Trophoblast cell (in vitro differentiated cells and primary cell): Measurements from ENCODE around the gene LHFPL2.

ENCODE experiments used
- DNase-seq, 2 donors: peaks; one replicate each; pipeline ENCODE4 v3.0.0-alpha.2; 2016
- H2AFZ ChIP-seq: 2 replicates; pipeline ENCODE4 v1.6.1; 2013; ENCODE audit warnings: low read length, moderate library complexity, mild to moderate bottlenecking; ENCODE audit not compliant: insufficient read depth, poor library complexity
- H2AK5ac ChIP-seq: 2 replicates; pipeline ENCODE4 v1.6.1; 2013; ENCODE audit warnings: mild to moderate bottlenecking, low read length
- H2BK120ac ChIP-seq: 2 replicates; pipeline ENCODE4 v1.6.1; 2013; ENCODE audit warnings: low read length, mild to moderate bottlenecking, moderate library complexity; ENCODE audit not compliant: insufficient read depth, poor library complexity
- H2BK12ac ChIP-seq: 2 replicates; pipeline ENCODE4 v1.6.1; 2013; ENCODE audit warnings: mild to moderate bottlenecking, low read length, moderate library complexity
- H2BK5ac ChIP-seq: 2 replicates; pipeline ENCODE4 v1.6.1; 2013; ENCODE audit warnings: low read length, low read depth, moderate library complexity, mild to moderate bottlenecking; ENCODE audit not compliant: poor library complexity
- H3K14ac ChIP-seq: 2 replicates; pipeline ENCODE4 v1.6.1; 2013; ENCODE audit warnings: mild to moderate bottlenecking, low read length
- H3K18ac ChIP-seq: 2 replicates; pipeline ENCODE4 v1.6.1; 2013; ENCODE audit warnings: mild to moderate bottlenecking, low read length
- H3K23ac ChIP-seq: 2 replicates; pipeline ENCODE4 v1.6.1; 2013; ENCODE audit warnings: low read length
- H3K27ac ChIP-seq: 2 replicates; pipeline ENCODE4 v1.5.1; 2013; ENCODE audit warnings: low read depth, mild to moderate bottlenecking, inconsistent platforms, low read length, moderate library complexity
- H3K27me3 ChIP-seq: 2 replicates; pipeline ENCODE4 v1.6.1; 2013; ENCODE audit warnings: inconsistent platforms, mild to moderate bottlenecking, low read length, moderate library complexity; ENCODE audit not compliant: insufficient read depth
- H3K36me3 ChIP-seq, 2 experiments: 1 replicate in 1 of 2; 2 replicates in 1 of 2; pipeline ENCODE4 v1.6.1; 2013; ENCODE audit warnings: low read length in 2 of 2, mild to moderate bottlenecking in 2 of 2, moderate library complexity in 1 of 2; ENCODE audit not compliant: insufficient read depth in 2 of 2, control insufficient read depth in 1 of 2
- H3K4ac ChIP-seq: 2 replicates; pipeline ENCODE4 v1.6.1; 2013; ENCODE audit warnings: low read depth, mild to moderate bottlenecking, low read length, moderate library complexity
- H3K4me1 ChIP-seq, 2 experiments: 1 replicate in 1 of 2; 2 replicates in 1 of 2; pipeline ENCODE4 v1.6.1; 2013; ENCODE audit warnings: low read length in 2 of 2, mild to moderate bottlenecking in 2 of 2, moderate library complexity in 1 of 2; ENCODE audit not compliant: insufficient read depth in 2 of 2, control insufficient read depth in 1 of 2
- H3K4me2 ChIP-seq: 2 replicates; pipeline ENCODE4 v1.6.1; 2013; ENCODE audit warnings: inconsistent platforms, mild to moderate bottlenecking, low read length, moderate library complexity
- H3K4me3 ChIP-seq: 2 replicates; pipeline ENCODE4 v1.5.1; 2013; ENCODE audit warnings: mild to moderate bottlenecking, low read depth, low read length, inconsistent platforms
- H3K79me1 ChIP-seq: one replicate; pipeline ENCODE4 v1.6.1; 2013; ENCODE audit warnings: low read length
- H3K79me2 ChIP-seq: 2 replicates; pipeline ENCODE4 v1.6.1; 2013; ENCODE audit warnings: low read length, mild to moderate bottlenecking; ENCODE audit not compliant: control insufficient read depth, insufficient read depth, poor library complexity
- H3K9ac ChIP-seq: 2 replicates; pipeline ENCODE4 v1.6.1; 2013; ENCODE audit warnings: mild to moderate bottlenecking, low read length
- H3K9me3 ChIP-seq: 2 replicates; pipeline ENCODE4 v1.6.1; 2013; ENCODE audit warnings: low read depth, mild to moderate bottlenecking, control low read depth, inconsistent platforms, low read length; ENCODE audit not compliant: insufficient read depth
- H4K12ac ChIP-seq: 2 replicates; pipeline ENCODE4 v1.6.1; 2013; ENCODE audit warnings: low read depth, mild to moderate bottlenecking, low read length, moderate library complexity
- H4K8ac ChIP-seq: 2 replicates; pipeline ENCODE4 v1.6.1; 2013; ENCODE audit warnings: low read depth, mild to moderate bottlenecking, low read length, moderate library complexity
- H4K91ac ChIP-seq: one replicate; pipeline ENCODE4 v1.6.1; 2013; ENCODE audit warnings: low read depth, mild to moderate bottlenecking, low read length, moderate library complexity
- WGBS: extraction: QIAGEN DNeasy Blood & Tissue Kit; methylation state at CpG from one replicate; pipeline ENCODE4 v1.1.7; 2013; ENCODE audit warnings: missing lambda C conversion rate; ENCODE audit not compliant: insufficient read length, insufficient coverage; ENCODE audit errors: extremely low coverage; 5-methylcytosine and 5-hydroxymethylcytosine counted together

The LHFPL2 gene

GRCh38 chr5:78519198-78519941 is 129.2 kb downstream of the LHFPL2 start:
- H3K9ac ChIP-seq: no peak overlapping the region
- peak overlapping the region; percentile 18 for H4K8ac ChIP-seq
- H2BK5ac ChIP-seq: peak overlapping the region; percentile 31
- WGBS: no CpG with 5 or more reads among the region's 9 CpGs
- no peaks in the 10 kb centered on the region for H3K9me3 ChIP-seq
- no peak overlapping the region for H3K4me2 ChIP-seq
- peaks cover 19 to 23% of the 10 kb centered on the region in 2 experiments for H3K4me1 ChIP-seq
- no peak overlapping the region for H3K23ac ChIP-seq
- H4K91ac ChIP-seq: no peak overlapping the region
- H2BK12ac ChIP-seq: peak overlapping the region; percentile 77
- H2AFZ ChIP-seq: no peak overlapping the region
- H3K4ac ChIP-seq: no peak overlapping the region
- no peak for DNase-seq
- H3K18ac ChIP-seq: no peak overlapping the region
- peaks cover 0 to 2% of the 10 kb centered on the region in 2 experiments for H3K36me3 ChIP-seq
- no peaks in the 10 kb centered on the region for H3K27me3 ChIP-seq
- peak overlapping the region; percentile 54 for H3K27ac ChIP-seq
- no peak overlapping the region for H3K14ac ChIP-seq
- no peak overlapping the region for H4K12ac ChIP-seq
- H2AK5ac ChIP-seq: peak overlapping the region; percentile 85
- H2BK120ac ChIP-seq: peak overlapping the region; percentile 57
- H3K4me3 ChIP-seq: no peak overlapping the region
- H3K79me1 ChIP-seq: peaks cover 5% of the 10 kb centered on the region
- H3K79me2 ChIP-seq: peaks cover 2% of the 10 kb centered on the region

DNA sequence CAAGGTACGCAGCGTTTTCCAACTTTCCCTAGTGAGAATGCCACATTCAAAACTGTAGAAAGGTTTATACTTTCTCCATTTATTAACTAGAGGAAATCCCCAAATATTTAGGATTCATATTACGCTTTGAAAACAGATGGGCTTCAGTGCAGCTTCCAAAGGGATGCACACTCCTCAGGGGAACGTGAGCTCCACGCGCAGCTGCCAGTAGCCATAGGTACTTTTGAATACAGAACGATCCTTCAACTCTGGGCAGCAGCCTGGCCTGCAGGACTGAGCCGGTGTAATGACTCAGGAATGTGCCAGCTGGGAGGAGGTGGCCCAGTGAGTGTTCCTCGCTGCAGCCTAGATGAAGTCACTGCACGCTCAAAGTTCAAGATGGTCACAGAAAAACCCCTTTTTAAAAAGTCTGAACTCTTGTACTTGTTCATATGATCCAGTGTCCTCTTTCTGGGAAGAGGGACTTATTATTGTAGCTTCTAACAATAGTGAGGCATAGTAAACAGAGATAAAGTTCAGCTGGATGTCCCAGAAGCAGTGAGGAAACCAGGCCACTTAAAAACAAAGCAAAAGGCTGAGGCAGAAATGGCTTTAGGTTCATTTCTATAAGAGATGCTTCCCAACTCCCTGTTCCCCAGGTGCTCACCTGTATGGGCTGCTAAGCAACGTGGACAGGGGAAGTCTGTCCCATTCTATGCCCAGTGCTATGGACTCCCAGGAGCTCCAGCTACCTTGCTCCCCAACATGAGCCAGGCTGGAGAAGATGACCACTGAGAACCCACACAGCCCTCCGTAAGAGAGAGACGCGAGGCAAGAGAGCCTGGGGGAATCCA is 130.0 kb downstream of the LHFPL2 start:
- peaks cover 3 to 4% of the 10 kb centered on the region in 2 experiments for H3K36me3 ChIP-seq
- H2AFZ ChIP-seq: no peak overlapping the region
- peak overlapping the region; percentile 85 for H2AK5ac ChIP-seq
- H4K91ac ChIP-seq: peak overlapping the region; percentile 25
- H4K12ac ChIP-seq: no peak overlapping the region
- peak overlapping the region; percentile 37 for H3K18ac ChIP-seq
- H3K4me3 ChIP-seq: no peak overlapping the region
- peak overlapping the region; percentile 77 for H2BK12ac ChIP-seq
- H3K27me3 ChIP-seq: no peaks in the 10 kb centered on the region
- DNase-seq: peak; percentile 64 to 69
- H2BK5ac ChIP-seq: peak overlapping the region; percentile 31
- H3K23ac ChIP-seq: no peak overlapping the region
- H2BK120ac ChIP-seq: peak overlapping the region; percentile 57
- no peak overlapping the region for H3K4me2 ChIP-seq
- no peaks in the 10 kb centered on the region for H3K9me3 ChIP-seq
- H4K8ac ChIP-seq: peak overlapping the region; percentile 18
- no peak overlapping the region for H3K9ac ChIP-seq
- no peak overlapping the region for H3K14ac ChIP-seq
- H3K4me1 ChIP-seq: peaks cover 19% of the 10 kb centered on the region in 2 experiments
- H3K27ac ChIP-seq: peak overlapping the region; percentile 54
- H3K4ac ChIP-seq: no peak overlapping the region
- WGBS: no CpG with 5 or more reads among the region's 14 CpGs
- H3K79me1 ChIP-seq: peaks cover 3% of the 10 kb centered on the region
- peaks cover 2% of the 10 kb centered on the region for H3K79me2 ChIP-seq

DNA sequence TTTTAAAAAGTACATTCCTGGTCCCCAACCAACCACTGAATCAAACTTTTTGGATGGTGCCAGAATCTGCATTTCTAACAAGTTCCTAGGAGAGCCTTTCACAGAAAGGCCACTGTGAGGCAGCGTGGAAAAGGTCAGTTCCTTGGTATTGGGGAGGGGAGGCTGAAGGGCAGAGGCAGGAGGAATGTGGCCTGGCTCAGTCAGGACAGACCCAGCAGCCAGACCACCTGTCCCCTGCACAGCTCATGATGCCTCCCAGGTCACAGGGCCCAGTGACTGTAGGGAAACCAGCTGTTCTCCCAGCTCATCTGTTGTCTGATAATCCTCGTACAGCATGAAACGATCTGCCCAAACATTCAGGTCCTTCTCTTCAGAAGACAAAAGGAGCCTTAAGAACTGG is 132.9 kb downstream of the LHFPL2 start:
- Histone ChIP-seq H3K14ac (no peak overlapping the region), H2AFZ (no peak overlapping the region), H3K79me2 (peaks cover 4% of the 10 kb centered on the region), H3K27ac (no peak overlapping the region), H4K91ac (no peak overlapping the region), H4K12ac (no peak overlapping the region), H3K4ac (no peak overlapping the region), H2AK5ac (no peak overlapping the region), H2BK120ac (no peak overlapping the region), H3K9ac (no peak overlapping the region), H3K27me3 (no peaks in the 10 kb centered on the region), H3K4me1 (peaks cover 19% of the 10 kb centered on the region in 2 experiments), H2BK5ac (no peak overlapping the region), H3K4me2 (no peak overlapping the region), H3K36me3 (peaks cover 2 to 3% of the 10 kb centered on the region in 2 experiments), H3K23ac (no peak overlapping the region), H3K79me1 (peaks cover 3% of the 10 kb centered on the region), H3K9me3 (no peaks in the 10 kb centered on the region), H3K4me3 (no peak overlapping the region), H3K18ac (no peak overlapping the region), H4K8ac (no peak overlapping the region), H2BK12ac (no peak overlapping the region)
- DNase-seq: no peak
- no CpG with 5 or more reads among the region's 3 CpGs for WGBS

GRCh38 chr5:78514427-78515330 is 133.9 kb downstream of the LHFPL2 start:
- Histone ChIP-seq H4K91ac (no peak overlapping the region), H3K4ac (no peak overlapping the region), H2AK5ac (no peak overlapping the region), H3K9ac (no peak overlapping the region), H3K18ac (no peak overlapping the region), H4K12ac (no peak overlapping the region), H3K79me2 (peaks cover 4% of the 10 kb centered on the region), H2BK12ac (no peak overlapping the region), H3K9me3 (no peaks in the 10 kb centered on the region), H3K4me2 (no peak overlapping the region), H3K14ac (no peak overlapping the region), H3K4me1 (peaks cover 24 to 28% of the 10 kb centered on the region in 2 experiments), H3K27me3 (no peaks in the 10 kb centered on the region), H2BK120ac (no peak overlapping the region), H3K36me3 (peaks cover 4 to 5% of the 10 kb centered on the region in 2 experiments), H2BK5ac (no peak overlapping the region), H4K8ac (no peak overlapping the region), H2AFZ (no peak overlapping the region), H3K4me3 (no peak overlapping the region), H3K27ac (no peak overlapping the region), H3K23ac (no peak overlapping the region), H3K79me1 (peaks cover 3% of the 10 kb centered on the region)
- DNase-seq: no peak
- no CpG with 5 or more reads among the region's 8 CpGs for WGBS
